Panc1 (cell line): ENCODE results near the gene RND1. TPM values are rescaled to one million over a fixed set of nuclear protein-coding genes. Genes with fewer than 3 reads are reported as not detected.

Source experiments
- ATAC-seq: fragments of 200-7000 bp; cut with Tn5 transposase; 2 replicates; pipeline ENCODE4 v1.9.1; 2020; ENCODE audit warnings: mild to moderate bottlenecking, moderate library complexity
- BruUV-seq: library from RNA; stranded (reverse); fragments of 400-500 nt; replicated peaks from 2 replicates; lab custom pipeline; 2021; lab: Mats Ljungman, UMichigan
- CTCF ChIA-PET: fragments of 300-600 bp; sonication (Branson Sonifier 250); formaldehyde crosslinking; loops from one replicate; lab custom pipeline; 2022; ENCODE audit warnings: antibody characterized with exemption; lab: Charles Lee
- POLR2A ChIA-PET: fragments of 300-600 bp; sonication (Branson Sonifier 250); formaldehyde crosslinking; loops from one replicate; lab custom pipeline; 2022; ENCODE audit warnings: antibody characterized with exemption; lab: Charles Lee
- DNase-seq: peaks from one replicate; pipeline ENCODE4 v3.0.0-alpha.2; 2010; ENCODE audit warnings: low read depth, low spot score
- H3K27ac ChIP-seq: 2 replicates; pipeline ENCODE4 v1.5.1; 2011; ENCODE audit warnings: mild to moderate bottlenecking, low read length, inconsistent platforms
- H3K27me3 ChIP-seq: fragments of 200-500 bp; sonication (Bioruptor generic); 2 replicates; pipeline ENCODE4 v1.6.0; 2014; ENCODE audit warnings: low read length, inconsistent platforms; ENCODE audit not compliant: control insufficient read depth, insufficient read depth
- H3K36me3 ChIP-seq: fragments of 200-500 bp; sonication (Bioruptor generic); 2 replicates; pipeline ENCODE4 v1.5.1; 2014; ENCODE audit warnings: inconsistent platforms, mild to moderate bottlenecking, low read length, moderate library complexity; ENCODE audit not compliant: control insufficient read depth, insufficient read depth
- H3K4me1 ChIP-seq: 2 replicates; pipeline ENCODE4 v1.5.1; 2011; ENCODE audit warnings: inconsistent platforms, mild to moderate bottlenecking, low read length, moderate library complexity; ENCODE audit not compliant: control insufficient read depth, insufficient read depth
- H3K4me3 ChIP-seq, 2 experiments: 2 replicates each; pipeline ENCODE4 v1.5.1; 2011 to 2012; ENCODE audit warnings: low read depth in 2 of 2, low read length in 2 of 2, mild to moderate bottlenecking in 2 of 2, inconsistent platforms in 1 of 2, moderate library complexity in 1 of 2
- H3K9me3 ChIP-seq: fragments of 200-500 bp; sonication (Bioruptor generic); 2 replicates; pipeline ENCODE4 v1.5.1; 2014; ENCODE audit warnings: low read depth, mild to moderate bottlenecking, inconsistent platforms, low read length, moderate library complexity; ENCODE audit not compliant: control insufficient read depth, insufficient read depth
- CTCF ChIP-seq: fragments of 450-650 bp; IDR thresholded peaks from 2 replicates; pipeline ENCODE4 v1.5.1; 2017; ENCODE audit warnings: mild to moderate bottlenecking
- POLR2AphosphoS5 ChIP-seq: IDR thresholded peaks from 2 replicates; pipeline ENCODE4 v1.6.1; 2012; ENCODE audit warnings: mild to moderate bottlenecking, low read depth, low read length, moderate library complexity
- REST ChIP-seq, 2 experiments: IDR thresholded peaks; 2 replicates each; pipeline ENCODE4 v1.6.1; 2011 to 2012; ENCODE audit warnings: low read depth in 2 of 2, control low read depth in 1 of 2, low read length in 1 of 2, mild to moderate bottlenecking in 1 of 2, moderate library complexity in 1 of 2; ENCODE audit not compliant: insufficient read depth in 1 of 2
- SIN3A ChIP-seq: IDR thresholded peaks from 2 replicates; pipeline ENCODE4 v1.6.1; 2012; ENCODE audit warnings: low read depth, mild to moderate bottlenecking, low read length, moderate library complexity, borderline replicate concordance; ENCODE audit not compliant: insufficient read depth
- TCF7L2 ChIP-seq: IDR thresholded peaks from 2 replicates; pipeline ENCODE4 v1.6.1; 2011; ENCODE audit warnings: mild to moderate bottlenecking, low read depth, low read length, inconsistent platforms
- in situ Hi-C: cut with HindIII; loops from 2 replicates; pipeline ENCODE4 v1.10.0; 2016; ENCODE audit warnings: low sequenced_read_pairs, low pct_unique_long_range_greater_than_20kb
- intact Hi-C: fragments of 100-400 bp; cut with micrococcal nuclease; formaldehyde crosslinking; loops from one replicate; pipeline ENCODE4 v1.10.0; 2022; ENCODE audit not compliant: unreplicated experiment
- total RNA-seq: library from RNA; stranded (reverse); gene quantifications from one replicate; pipeline ENCODE4 v1.2.1, GENCODE V29; 2021; ENCODE audit not compliant: unreplicated experiment

The RND1 gene
- total RNA-seq, 1 experiment from 2014 or later: 0.44 TPM

GRCh38 chr12:48823281-48823680 lies 42.4 kb downstream of the RND1 start:
- no TSS peak for BruUV-seq
- in situ Hi-C loops (no loop called here), intact Hi-C loops (no loop called here)
- no peak for TF ChIP-seq POLR2AphosphoS5
- no peak for TF ChIP-seq TCF7L2
- no peak for TF ChIP-seq SIN3A
- TF ChIP-seq CTCF: no peak
- TF ChIP-seq REST (IDR thresholded peaks at IDR 0.05; ENCODE audit: insufficient read depth in 1 of 2, low read depth in 2 of 2, low read length in 1 of 2): no peak
- Histone ChIP-seq H3K27ac (no peak overlapping the region), H3K27me3 (no peaks in the 10 kb centered on the region), H3K36me3 (no peaks in the 10 kb centered on the region; the same call in 1 of the 2 replicates), H3K4me1 (peaks cover 7% of the 10 kb centered on the region; the same call in 1 of the 2 replicates), H3K4me3 (no peak overlapping the region), H3K9me3 (no peaks in the 10 kb centered on the region)
- POLR2A ChIA-PET: no interaction called here
- DNase-seq (no peak), ATAC-seq (no peak)
- CTCF ChIA-PET: no interaction called here

- Histone ChIP-seq H3K27me3 (no peaks in the 10 kb centered on the region), H3K36me3 (no peaks in the 10 kb centered on the region; the same call in 1 of the 2 replicates), H3K9me3 (no peaks in the 10 kb centered on the region), H3K27ac (no peak overlapping the region), H3K4me1 (peaks cover 10% of the 10 kb centered on the region), H3K4me3 (no peak overlapping the region)
- in situ Hi-C loops (no loop called here), intact Hi-C loops (no loop called here)
- ATAC-seq (no peak), DNase-seq (no peak)
- no peak for TF ChIP-seq CTCF
- no peak for TF ChIP-seq POLR2AphosphoS5
- TF ChIP-seq TCF7L2: no peak
- no peak for TF ChIP-seq SIN3A
- no peak for TF ChIP-seq REST (IDR thresholded peaks at IDR 0.05; ENCODE audit: insufficient read depth in 1 of 2, low read depth in 2 of 2, low read length in 1 of 2)
- POLR2A ChIA-PET: no interaction called here
- CTCF ChIA-PET: no interaction called here
- BruUV-seq: no TSS peak
These were observed 43.0 kb downstream of the RND1 start for GRCh38 chr12:48822711-48823110.
